GM21526 (cell line): ENCODE results near the gene CDK15.

Experiments used
- ATAC-seq: cut with Tn5 transposase; IDR thresholded peaks from one replicate; pipeline ENCODE4 v1.9.1; 2021; ENCODE audit warnings: moderate library complexity; ENCODE audit not compliant: unreplicated experiment, low FRiP score

CDK15 gene

GRCh38 chr2:201904538-201905420 is 98.4 kb downstream of the CDK15 start:
- ATAC-seq = peak; percentile 77

DNA sequence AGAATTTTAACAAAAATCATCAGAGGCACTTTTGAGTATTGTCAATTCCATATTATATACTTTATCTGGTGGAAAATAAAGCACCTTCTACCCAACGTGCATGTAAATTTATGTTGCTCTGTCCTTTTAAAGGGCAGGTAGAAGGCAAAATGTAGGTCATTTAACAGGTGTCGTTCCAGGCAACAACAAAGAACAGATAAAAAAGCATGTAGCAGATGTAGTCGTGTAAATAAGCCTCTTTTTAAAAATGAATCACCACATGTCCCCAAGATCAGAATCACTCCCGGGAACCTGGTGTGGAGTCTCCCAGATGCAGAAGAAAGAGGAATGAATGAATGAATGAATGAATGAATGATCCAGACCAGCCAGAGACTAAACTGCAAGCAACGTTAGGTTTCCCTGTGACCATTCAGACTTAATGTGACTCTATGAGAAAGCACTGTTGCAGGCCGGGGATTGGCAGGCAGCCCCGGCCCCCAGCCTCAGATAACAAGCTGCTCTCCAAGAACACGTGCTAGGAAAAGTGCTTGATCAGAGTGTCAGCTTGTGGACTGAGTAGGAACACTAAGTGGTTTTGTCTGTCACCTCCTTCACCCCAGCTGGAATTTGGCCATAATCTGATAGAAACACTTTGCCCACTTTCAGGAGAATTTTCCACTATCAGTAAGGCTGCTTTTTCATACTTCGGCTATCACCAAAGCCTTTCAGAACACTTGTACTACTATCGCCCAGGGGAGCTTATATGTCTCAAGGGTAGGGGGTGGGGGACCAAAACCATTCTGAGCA is 100.6 kb downstream of the CDK15 start:
- no peak for ATAC-seq

DNA sequence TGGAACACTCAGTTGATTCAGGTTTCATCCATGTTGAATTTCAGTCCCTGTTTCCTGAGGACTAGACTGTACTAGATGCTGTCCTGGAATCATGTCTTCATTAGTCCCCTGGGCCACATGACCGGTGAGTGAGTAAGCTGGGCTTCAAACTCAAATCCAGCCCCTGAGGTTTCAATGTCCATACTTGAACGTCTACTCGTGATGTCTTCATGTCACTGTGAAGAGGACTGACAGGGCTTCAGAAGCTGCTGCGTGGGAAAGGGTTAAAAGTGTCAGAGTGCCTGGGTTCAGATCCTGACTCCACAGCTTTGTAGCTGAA is 101.2 kb downstream of the CDK15 start:
- no peak for ATAC-seq

GRCh38 chr2:201908901-201909300 is 102.6 kb downstream of the CDK15 start:
- no peak for ATAC-seq

GRCh38 chr2:201909348-201909747 is 103.0 kb downstream of the CDK15 start:
- no peak for ATAC-seq

DNA sequence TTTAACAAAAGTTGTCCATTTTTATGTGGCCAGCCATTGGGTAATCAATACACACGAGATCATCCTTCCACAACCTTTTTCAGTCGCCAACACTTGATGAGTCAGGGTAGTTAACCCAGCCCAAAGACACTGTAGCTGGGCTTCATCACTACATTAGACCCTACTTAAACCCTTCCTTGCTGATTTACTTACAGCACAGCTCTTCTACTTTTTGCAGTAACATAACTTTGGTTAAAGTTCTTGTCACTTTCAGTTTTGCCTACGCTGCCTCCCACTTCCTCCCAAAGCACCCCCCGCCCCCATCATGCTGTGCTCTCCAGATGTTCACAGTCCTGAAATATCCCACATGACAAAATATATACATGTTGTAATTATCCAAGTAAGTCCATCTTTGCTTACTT is 103.6 kb downstream of the CDK15 start:
- peak; percentile 52 for ATAC-seq

- ATAC-seq = no peak
Measured at GRCh38 chr2:201911372-201911771, 105.0 kb downstream of the CDK15 start.

GRCh38 chr2:201913201-201913600 is 106.9 kb downstream of the CDK15 start:
- no peak for ATAC-seq

- ATAC-seq = peak; percentile 76
Measured at GRCh38 chr2:201915446-201915845, 109.1 kb downstream of the CDK15 start.

DNA sequence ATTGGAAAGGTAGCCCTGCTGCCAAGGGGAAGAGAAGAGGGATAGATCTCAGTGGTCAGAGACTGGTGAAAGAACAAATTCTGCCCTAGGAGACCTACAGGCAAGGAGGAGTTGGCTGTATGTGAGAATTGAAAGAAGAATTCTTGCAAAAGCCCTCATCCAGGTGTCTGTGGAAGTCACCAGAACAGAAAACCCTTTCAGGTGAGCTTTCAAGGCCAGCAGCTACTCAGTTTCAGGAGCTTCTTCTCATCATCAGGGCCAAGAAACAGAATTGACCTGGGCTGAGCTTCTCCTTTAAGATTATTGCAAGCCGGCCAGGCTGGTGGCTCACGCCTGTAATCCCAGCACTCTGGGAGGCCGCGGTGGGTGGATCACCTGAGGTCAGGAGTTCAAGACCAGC is 110.2 kb downstream of the CDK15 start:
- no peak for ATAC-seq

DNA sequence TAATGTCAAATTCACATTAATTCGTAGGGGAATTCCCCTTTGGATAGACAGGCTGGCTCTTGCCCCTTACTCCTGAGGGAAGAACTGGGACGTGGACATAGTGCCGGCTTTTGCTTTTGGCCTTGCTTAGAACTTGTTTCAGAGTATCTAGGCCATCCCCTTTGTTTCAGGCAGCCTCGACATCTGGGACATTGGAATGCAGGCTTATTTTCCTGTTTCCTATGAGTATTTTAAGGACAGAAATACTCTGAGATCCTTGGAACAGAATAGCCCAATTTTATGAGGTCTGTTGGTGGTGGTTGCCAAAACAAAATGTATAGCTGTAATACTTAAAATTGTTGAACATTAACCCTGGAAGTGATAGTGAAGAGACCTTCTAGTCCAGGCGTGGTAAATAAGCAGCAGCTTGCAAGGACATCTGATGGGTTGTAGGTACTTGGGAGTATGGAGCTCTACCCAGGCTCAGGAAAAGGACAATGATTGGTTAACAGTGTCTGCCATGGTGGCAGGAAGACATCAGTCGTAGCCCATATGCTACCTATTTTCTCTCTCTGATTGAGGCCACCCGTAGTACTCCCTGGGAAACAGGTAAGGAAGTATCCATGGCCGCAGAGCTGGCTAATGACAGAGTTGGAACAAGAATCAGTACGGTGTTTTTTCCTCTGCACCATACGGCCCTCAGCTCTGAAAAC is 112.4 kb downstream of the CDK15 start:
- ATAC-seq = no peak

GRCh38 chr2:201919308-201919634 is 112.9 kb downstream of the CDK15 start:
- ATAC-seq = no peak

DNA sequence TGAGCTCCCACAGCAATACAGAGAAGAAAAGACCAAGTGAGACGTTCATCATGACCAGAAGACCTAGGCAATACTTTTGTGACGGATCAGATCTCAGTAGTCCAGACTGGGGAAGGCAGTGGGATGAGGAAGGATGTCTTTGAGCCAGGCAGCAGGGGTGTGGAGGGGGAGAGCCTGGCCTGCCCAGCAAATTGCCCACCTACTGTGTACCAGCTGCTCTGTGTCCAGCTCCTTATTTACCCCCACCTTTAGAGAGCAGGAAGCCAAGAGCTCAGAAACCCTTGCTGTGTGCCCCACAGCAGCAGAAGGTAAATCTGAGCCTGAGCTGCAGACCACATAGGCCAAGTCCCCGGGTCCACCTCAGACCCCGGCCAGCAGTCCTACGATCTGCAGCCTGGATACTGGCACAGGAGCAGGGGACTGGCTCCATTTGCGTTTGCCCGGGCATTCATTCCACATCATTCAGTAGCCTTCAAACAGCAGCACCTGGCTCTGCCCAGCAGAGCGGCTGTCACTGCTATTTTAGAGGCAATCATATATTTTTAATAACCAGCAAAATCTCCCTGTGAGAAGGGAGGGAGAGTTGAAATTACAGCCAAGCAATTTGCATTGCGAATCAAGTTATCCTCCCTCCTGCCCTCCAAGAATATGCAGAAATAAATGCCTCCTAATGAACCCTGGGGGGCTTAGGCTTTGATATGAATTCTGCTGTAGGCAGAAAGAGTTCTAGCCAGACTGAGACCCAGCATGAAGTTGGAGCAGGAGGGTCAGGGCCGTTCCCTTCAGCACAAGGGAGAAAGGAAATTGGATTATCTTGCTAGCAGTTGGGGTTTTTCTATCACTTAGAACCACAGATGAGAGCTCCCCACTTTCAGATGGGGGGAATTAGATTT is 117.3 kb downstream of the CDK15 start:
- no peak for ATAC-seq

DNA sequence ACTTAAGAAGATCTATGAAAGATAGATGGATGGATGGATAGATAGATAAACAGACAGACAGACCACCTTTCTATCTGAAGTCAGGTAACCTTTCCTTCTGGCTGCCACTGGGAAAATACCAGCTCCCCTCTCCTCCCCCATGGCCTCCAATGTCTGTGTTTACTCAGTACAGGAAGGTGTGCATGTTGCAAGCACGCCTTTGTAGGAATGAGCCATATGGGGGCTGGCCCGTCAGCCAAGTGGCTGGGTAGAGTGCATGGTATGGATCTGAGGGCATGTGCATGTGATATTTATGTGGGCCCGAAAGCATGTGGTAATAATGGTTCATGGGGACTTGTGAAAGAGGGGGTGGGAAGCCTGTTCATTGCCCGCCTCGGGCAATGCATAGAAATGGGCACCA is 118.1 kb downstream of the CDK15 start:
- no peak for ATAC-seq

GRCh38 chr2:201925056-201925455 is 118.7 kb downstream of the CDK15 start:
- ATAC-seq = no peak

DNA sequence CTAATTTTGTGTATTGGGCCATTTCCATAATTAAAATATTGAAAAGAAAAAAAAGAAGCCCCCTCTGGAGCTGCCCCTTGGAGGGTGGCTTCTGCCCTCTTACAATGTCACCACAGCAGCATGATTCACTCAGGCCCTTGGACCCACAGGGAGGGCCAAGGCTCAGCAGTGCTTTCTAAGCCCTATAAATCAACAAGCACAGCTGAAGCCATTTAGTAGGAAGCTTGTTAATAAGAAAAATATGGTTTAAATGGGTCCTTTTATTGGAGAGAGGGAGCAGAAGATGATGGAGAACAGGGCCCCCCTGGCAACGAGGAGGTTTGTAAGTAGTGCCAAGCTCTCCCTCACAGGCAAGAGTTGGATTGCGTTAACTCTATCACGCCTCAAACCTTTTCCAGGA is 119.7 kb downstream of the CDK15 start:
- ATAC-seq = no peak

DNA sequence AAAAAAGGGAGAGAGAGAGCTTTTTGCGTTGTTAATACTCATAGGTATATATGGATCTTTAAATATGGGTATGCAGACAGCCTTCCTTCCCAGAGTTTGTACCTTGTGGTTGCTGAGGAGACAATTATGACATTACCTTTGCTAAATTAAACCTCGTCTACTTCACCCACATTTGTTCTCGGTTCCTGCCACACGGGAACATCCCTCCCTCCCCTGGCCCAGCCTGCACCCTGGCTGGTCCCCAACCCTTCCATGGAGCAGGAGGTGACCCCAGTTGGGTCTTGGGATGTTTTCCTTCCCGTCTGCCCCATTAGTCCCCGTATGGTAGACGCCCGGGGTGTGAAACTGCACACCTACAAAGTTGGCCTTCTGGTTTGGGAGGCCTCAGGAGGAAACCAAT is 122.0 kb downstream of the CDK15 start:
- ATAC-seq = no peak

GRCh38 chr2:201929281-201930026 is 123.1 kb downstream of the CDK15 start:
- no peak for ATAC-seq

- no peak for ATAC-seq
Measured at GRCh38 chr2:201930043-201930442, 123.7 kb downstream of the CDK15 start.

DNA sequence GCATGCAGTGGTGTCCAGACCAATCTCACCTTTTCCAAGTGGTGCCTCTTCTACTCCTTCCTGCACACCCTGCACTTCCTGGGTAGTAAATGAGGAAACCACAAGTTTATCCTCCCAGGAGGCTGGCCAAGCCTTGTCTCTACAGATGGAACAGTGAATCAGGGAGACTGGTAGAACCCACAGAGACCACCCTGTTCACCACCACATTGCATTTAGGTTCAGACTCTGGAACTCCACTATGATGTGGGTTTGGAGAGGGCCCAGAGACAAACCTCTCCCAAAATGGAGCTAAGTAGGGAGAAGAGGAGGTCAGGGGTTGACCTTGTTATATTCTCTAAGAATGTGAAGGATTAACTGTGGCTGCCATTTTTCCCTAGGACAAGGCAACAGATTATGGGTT is 124.5 kb downstream of the CDK15 start:
- no peak for ATAC-seq
